ENCODE data around the gene PTCH2.
"Not testable (repeated sequence)": the region's sequence is repeated elsewhere in the genome, so short reads cannot be mapped to it uniquely, and the experiment has no call there.

Gene PTCH2

GRCh38 chr1:44798481-44799365 lies 44.3 kb downstream of the PTCH2 start:
- no peak for FAIRE-seq
- no peak for TF ChIP-seq POLR2A (IDR thresholded peaks at IDR 0.05; ENCODE audit: low read depth, low read length)

GRCh38 chr1:44797886-44798285 lies 45.2 kb downstream of the PTCH2 start:
- DNase-seq (ENCODE audit: insufficient read length, low spot score); FAIRE-seq: not testable (repeated sequence)

More at GRCh38 chr1:44798481-44799365, 44.3 kb downstream of the PTCH2 start:
- no peak for DNase-seq (ENCODE audit: insufficient read length, low spot score)

DNA sequence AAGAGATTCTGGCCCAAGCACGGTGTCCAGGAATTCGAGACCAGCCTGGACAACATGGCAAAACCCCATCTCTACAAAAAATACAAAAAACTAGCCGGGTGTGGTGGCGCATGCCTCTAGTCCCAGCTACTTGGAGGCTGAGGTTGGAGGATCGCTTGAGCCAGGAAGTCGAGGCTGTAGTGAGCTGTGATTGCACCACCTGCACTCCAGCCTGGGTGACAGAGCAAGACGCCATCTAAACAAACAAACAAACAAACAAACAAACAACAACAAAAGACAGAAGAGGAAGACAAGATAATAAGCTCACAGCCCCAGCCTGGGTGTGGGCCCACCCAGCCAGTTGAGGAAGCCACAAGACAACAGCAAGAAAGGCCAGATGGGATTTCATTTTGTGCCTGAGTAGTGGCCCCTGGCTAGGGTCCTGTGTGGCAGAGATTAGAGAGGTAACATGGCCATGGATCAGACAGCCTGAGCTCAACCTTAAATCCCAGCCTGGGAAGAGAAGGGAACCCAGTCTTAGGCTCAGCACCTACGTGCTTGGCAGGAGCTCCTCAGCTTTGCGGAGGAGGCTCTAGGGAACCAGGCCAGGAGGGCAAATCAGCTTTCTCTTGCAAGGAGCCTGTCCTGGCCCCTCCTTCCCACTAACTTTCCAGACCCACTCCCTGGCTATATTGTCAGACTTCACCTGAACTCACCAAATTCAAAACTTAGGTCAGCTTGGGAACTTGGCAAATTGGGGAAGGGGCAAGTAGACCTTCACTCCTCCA lies 50.1 kb downstream of the PTCH2 start:
- FAIRE-seq (no peak), DNase-seq (ENCODE audit: insufficient read length, low spot score) (no peak)
- no peak for TF ChIP-seq POLR2A (IDR thresholded peaks at IDR 0.05; ENCODE audit: low read depth, low read length)

DNA sequence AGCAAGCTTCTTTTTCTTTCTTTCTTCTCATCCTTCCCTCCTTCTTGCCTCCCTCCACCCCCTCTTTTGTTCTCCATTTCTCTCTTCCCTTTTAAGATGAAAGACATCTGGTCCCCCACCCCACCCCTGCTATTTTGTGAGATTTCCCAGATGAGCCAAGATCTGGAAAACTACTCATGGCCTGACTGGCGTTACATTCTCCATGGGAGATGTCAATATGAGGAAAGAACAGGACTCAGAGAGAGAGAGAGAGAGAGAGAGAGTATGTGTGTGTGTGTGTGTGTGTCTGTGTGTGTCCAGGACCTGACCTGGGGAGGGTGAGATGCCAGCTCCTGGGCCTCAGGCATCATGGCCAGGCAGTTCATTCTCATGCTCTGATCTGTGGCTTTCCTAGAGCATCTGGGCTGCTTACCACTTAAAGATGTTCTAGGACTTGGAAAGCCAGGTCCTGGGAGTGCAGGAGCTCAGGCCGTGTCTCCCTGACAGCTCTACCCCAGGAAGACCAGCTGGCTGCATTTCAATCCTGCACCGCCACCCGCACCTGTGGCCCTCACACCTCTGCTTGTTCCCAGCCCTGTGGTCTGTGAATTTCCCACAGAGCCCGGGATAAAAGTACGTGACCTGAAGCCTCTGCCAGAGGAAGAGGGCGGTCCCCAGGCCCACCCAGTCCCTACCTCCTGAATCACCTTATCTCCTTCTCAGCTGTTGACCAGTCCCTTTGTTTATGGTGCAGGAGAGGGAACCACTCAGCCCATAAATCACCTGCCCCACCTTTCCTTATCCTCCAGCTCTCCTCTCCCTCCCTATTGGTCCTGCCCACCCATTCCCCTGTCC lies 51.9 kb downstream of the PTCH2 start:
- no peak for TF ChIP-seq POLR2A (IDR thresholded peaks at IDR 0.05; ENCODE audit: low read depth, low read length)
- DNase-seq (ENCODE audit: insufficient read length, low spot score) (no peak), FAIRE-seq (no peak)

DNA sequence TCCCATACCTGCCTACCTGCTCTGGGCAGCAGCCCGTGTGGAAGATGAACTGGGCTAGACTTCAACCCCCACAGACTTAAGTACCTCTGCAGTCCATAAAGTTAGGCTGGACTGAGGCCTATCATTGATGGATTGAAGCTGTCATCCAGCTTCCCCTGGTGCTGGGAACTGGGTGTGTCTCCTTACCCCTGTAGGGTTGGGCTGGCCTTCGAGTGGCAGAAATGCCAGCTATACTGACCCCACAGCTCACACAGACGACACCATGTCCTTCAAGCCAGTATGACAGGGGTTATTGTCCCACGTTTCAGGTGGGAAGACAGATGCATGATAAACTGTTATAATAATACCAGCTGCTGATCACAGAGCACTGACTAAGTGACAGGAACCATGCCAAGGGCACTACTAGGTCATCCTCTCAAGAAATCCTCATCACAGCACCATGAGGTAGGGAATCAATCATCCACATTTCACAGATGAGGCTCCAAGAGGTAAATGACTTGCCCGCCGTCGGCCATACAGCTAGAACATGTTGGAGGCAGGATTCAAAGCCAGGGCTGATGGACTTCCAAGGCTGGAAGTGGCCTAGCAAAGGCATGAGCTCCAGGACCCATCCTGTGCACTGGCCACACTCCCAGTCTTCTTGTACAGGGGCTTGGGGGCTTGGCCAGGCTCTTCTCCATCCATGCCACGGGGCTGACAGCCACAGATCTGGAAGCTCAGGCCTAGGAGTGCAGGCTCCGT lies 54.8 kb downstream of the PTCH2 start, which contains the start of gene BEST4:
BEST4 (minus strand) TSS at position 51 of the 741 bp plus-strand sequence. CDS start 465 bp downstream, outside the sequence.
- DNase-seq (ENCODE audit: insufficient read length, low spot score): no peak
- TF ChIP-seq POLR2A (IDR thresholded peaks at IDR 0.05; ENCODE audit: low read depth, low read length): no peak
- FAIRE-seq: no peak

GRCh38 chr1:44787506-44787905 lies 55.5 kb downstream of the PTCH2 start:
- no peak for DNase-seq (ENCODE audit: insufficient read length, low spot score)
- FAIRE-seq: no peak
- TF ChIP-seq POLR2A (IDR thresholded peaks at IDR 0.05; ENCODE audit: low read depth, low read length): no peak

GRCh38 chr1:44786841-44787426 lies 56.1 kb downstream of the PTCH2 start:
- no peak for TF ChIP-seq POLR2A (IDR thresholded peaks at IDR 0.05; ENCODE audit: low read depth, low read length)
- DNase-seq (ENCODE audit: insufficient read length, low spot score) (no peak), FAIRE-seq (no peak)

GRCh38 chr1:44786138-44786840 lies 56.8 kb downstream of the PTCH2 start:
- no peak for TF ChIP-seq POLR2A (IDR thresholded peaks at IDR 0.05; ENCODE audit: low read depth, low read length)
- DNase-seq (ENCODE audit: insufficient read length, low spot score) (peak; percentile 60), FAIRE-seq (no peak)

- no peak for DNase-seq (ENCODE audit: insufficient read length, low spot score)
- no peak for FAIRE-seq
- TF ChIP-seq POLR2A (IDR thresholded peaks at IDR 0.05; ENCODE audit: low read depth, low read length): no peak
Measured at GRCh38 chr1:44785501-44786137, 57.4 kb downstream of the PTCH2 start.

DNA sequence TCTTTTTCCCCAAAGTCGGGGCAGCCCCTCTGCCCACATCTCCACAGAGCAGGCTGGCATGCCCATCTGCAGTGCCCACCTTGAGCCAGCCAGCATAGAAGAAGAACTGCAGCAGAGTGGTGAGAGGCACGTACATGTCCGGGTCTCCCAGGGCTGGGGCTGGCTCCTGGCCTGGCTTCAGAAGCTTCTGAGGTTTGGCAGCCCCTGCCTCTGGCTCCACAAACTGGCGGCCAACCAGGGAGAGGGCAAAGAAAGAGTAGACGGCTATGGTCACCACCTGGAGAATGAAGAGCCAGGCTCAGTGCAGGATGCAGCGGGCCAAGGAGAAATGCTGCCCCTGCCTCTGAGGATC lies 58.0 kb downstream of the PTCH2 start:
- FAIRE-seq (no peak), DNase-seq (ENCODE audit: insufficient read length, low spot score) (no peak)
- TF ChIP-seq POLR2A (IDR thresholded peaks at IDR 0.05; ENCODE audit: low read depth, low read length): no peak

DNA sequence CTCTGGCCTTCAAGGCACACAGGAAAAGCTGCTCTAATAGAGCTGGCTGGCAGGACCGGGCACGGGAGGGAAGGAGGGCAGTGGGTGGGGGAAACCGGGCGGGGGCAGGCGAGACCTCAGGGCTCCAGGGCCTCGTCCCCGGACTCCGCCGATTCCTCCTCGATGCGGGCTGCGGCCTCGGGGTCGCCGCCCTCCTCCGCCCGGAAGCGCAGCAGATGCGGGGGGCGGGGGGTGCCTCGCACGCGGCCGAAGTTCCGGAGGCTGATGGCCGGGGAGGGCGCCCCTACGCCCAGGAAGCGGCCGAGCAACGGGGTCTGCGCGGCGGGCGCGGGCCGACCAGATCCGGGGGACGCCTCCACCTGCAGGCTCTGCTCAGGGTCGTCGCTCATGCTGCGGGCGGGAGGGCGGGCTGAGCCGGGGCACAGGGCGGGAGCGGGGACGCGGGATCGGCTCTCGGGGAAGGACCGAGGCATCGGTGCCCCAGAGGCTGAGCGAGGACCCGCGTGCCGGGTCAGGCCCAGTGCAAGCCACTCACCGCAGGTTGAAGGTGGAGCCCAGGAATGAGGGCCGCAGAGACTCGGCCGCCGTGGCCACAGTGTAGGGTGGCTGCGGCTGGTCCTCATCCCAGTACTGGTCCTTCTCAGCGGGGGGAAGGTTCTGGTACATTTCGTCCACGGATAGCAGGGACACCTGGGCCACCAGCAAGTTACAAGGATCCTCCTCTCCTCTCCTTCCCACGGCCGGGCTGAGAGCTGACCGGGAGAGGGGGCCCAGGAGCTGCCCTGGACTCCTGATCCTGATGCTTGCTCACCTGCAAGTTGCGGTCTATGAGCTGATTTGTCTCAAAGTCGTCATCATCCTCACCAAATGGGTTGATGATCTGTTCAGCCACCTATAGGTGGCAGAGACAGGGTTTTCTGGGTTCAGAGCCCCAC lies 58.7 kb downstream of the PTCH2 start:
- no peak for TF ChIP-seq POLR2A (IDR thresholded peaks at IDR 0.05; ENCODE audit: low read depth, low read length)
- no peak for DNase-seq (ENCODE audit: insufficient read length, low spot score)

More for the DNA sequence above, 58.7 kb downstream of the PTCH2 start:
- no peak for FAIRE-seq

Measured in H54 (cell line).